Gastrocnemius medialis (tissue), 4 donors: ENCODE results near the gene SLC25A41. TPM values are rescaled to one million over a fixed set of nuclear protein-coding genes. Genes with fewer than 3 reads are reported as not detected.

ENCODE experiments used
- ATAC-seq, 2 donors: fragments of 150-250 bp; one replicate each; pipeline ENCODE4 v1.9.1; 2016
- DNase-seq, 2 donors: peaks; one replicate each; pipeline ENCODE4 v3.0.0-alpha.2; 2019
- H3K27ac ChIP-seq, 4 donors: fragments of 200-600 bp; sonication (generic); 1 replicate in 1 of 4; 2 replicates in 3 of 4; pipeline ENCODE4 v1.5.1; 2016 to 2018; ENCODE audit warnings: mild to moderate bottlenecking in 2 of 4, moderate library complexity in 1 of 4
- H3K27me3 ChIP-seq, 3 donors: fragments of 200-600 bp; sonication (generic) in 2 of 3; 1 replicate in 1 of 3; 2 replicates in 2 of 3; pipeline versions ENCODE4 v1.5.1 to v1.6.0; 2016 to 2019; ENCODE audit warnings: mild to moderate bottlenecking in 1 of 3, moderate library complexity in 1 of 3
- H3K36me3 ChIP-seq, 2 donors: fragments of 200-600 bp; sonication (generic) in 1 of 2; one replicate each; pipeline ENCODE4 v1.5.1; 2017 to 2018
- H3K4me1 ChIP-seq, 2 donors: fragments of 200-600 bp; sonication (generic) in 1 of 2; one replicate each; pipeline ENCODE4 v1.5.1; 2016 to 2017; ENCODE audit warnings: mild to moderate bottlenecking in 2 of 2
- H3K4me3 ChIP-seq, 4 donors: fragments of 200-600 bp; sonication (generic) in 3 of 4; 1 replicate in 1 of 4; 2 replicates in 3 of 4; pipeline ENCODE4 v1.5.1; 2016 to 2019; ENCODE audit warnings: mild to moderate bottlenecking in 2 of 4
- H3K9me3 ChIP-seq, 3 donors: fragments of 200-600 bp; sonication (generic) in 2 of 3; 1 replicate in 1 of 3; 2 replicates in 2 of 3; pipeline ENCODE4 v1.5.1; 2016 to 2019
- POLR2A ChIP-seq, 2 donors: fragments of 450-650 bp; IDR thresholded peaks; one replicate each; pipeline ENCODE4 v1.6.1; 2017; ENCODE audit warnings: antibody characterized with exemption in 2 of 2, mild to moderate bottlenecking in 2 of 2, moderate library complexity in 2 of 2
- in situ Hi-C, 4 donors: fragments of 200-750 bp; cut with MboI; loops; one replicate each; pipeline versions ENCODE4 v1.15.0 to v1.8.0; 2017; ENCODE audit warnings: low sequenced_read_pairs in 4 of 4
- intact Hi-C: fragments of 100-400 bp; cut with DNase I; formaldehyde crosslinking; loops from one replicate; pipeline ENCODE4 v1.15.1; 2023; ENCODE audit warnings: low total_unique reads
- total RNA-seq, 4 donors: library from RNA; depleted of rRNA; stranded (reverse); fragments of >200 nt; gene quantifications; one replicate each; pipeline versions ENCODE4 v1.1.0 to v1.2.3, GENCODE V29; 2016
- TF ChIP-seq, protein P1 (sequence below), 5 experiments: fragments of 450-650 bp in 3 of 5; fragments of 200-600 bp in 2 of 5; sonication (generic) in 2 of 5; IDR thresholded peaks in 4 of 5; conservative IDR thresholded peaks in 1 of 5; 1 replicate in 4 of 5; 2 replicates in 1 of 5; pipeline ENCODE4 v1.5.1; 2016 to 2019; ENCODE audit warnings: antibody characterized with exemption in 5 of 5, mild to moderate bottlenecking in 3 of 5, moderate library complexity in 3 of 5

Gene SLC25A41
- total RNA-seq, 4 donors from 2014 or later: 0.42 TPM; not detected in 3

DNA sequence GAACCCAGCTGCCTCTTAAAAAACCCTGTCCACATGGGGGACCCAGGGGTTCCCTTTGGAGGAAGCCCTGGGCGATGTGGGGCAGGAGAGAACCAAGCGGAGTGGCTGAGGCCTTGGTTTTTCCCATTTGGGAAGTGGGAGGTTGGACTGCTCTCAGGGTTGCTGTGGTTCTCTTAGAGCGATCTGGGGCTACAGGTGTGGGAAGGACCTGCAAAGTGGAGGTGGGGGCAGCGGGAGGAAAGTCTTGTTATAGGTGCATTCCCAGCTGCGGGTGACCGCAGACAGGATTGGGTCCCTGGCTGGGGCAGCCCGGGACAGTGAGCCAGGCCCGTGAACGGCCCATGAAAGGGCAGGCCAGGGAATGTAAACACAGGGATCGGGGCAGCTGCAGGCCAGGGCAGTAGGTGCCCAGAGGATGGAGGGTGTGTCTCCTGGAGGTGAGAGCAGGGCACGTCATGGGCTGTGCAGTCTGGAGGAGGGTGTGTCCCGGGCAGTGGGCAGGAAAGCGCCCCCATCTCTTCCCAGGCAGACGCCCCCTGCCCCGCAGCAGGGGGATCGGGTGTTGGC lies 25.2 kb upstream of the SLC25A41 start:
- peak overlapping the region; percentile 78 to 81 (median 80) for H3K27ac ChIP-seq
- intact Hi-C loops: loop anchor here (5.0 to 10.0 kb wide), 2 partner anchors 74 to 276 kb away; partner anchors contain the start of genes GPR108, TNFSF9 and TRIP10
- H3K36me3 ChIP-seq: peaks cover 5 to 26% of the 10 kb centered on the region in 2 donors
- H3K4me3 ChIP-seq: peak overlapping the region; percentile 64 to 82 (median 71)
- peaks cover 3 to 8% (median 7%) of the 10 kb centered on the region in 3 donors for H3K27me3 ChIP-seq
- in situ Hi-C loops: no loop called here
- H3K4me1 ChIP-seq: peaks cover 5 to 14% of the 10 kb centered on the region in 2 donors
- no peak for ATAC-seq
- DNase-seq: no peak
- no peak for TF ChIP-seq POLR2A (IDR thresholded peaks at IDR 0.05)
- TF ChIP-seq, protein P1, sequence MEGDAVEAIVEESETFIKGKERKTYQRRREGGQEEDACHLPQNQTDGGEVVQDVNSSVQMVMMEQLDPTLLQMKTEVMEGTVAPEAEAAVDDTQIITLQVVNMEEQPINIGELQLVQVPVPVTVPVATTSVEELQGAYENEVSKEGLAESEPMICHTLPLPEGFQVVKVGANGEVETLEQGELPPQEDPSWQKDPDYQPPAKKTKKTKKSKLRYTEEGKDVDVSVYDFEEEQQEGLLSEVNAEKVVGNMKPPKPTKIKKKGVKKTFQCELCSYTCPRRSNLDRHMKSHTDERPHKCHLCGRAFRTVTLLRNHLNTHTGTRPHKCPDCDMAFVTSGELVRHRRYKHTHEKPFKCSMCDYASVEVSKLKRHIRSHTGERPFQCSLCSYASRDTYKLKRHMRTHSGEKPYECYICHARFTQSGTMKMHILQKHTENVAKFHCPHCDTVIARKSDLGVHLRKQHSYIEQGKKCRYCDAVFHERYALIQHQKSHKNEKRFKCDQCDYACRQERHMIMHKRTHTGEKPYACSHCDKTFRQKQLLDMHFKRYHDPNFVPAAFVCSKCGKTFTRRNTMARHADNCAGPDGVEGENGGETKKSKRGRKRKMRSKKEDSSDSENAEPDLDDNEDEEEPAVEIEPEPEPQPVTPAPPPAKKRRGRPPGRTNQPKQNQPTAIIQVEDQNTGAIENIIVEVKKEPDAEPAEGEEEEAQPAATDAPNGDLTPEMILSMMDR (IDR thresholded peaks at IDR 0.05 in 4 of 5, conservative IDR thresholded peaks at IDR 0.05 in 1 of 5): no peak
- H3K9me3 ChIP-seq: no peaks in the 10 kb centered on the region

DNA sequence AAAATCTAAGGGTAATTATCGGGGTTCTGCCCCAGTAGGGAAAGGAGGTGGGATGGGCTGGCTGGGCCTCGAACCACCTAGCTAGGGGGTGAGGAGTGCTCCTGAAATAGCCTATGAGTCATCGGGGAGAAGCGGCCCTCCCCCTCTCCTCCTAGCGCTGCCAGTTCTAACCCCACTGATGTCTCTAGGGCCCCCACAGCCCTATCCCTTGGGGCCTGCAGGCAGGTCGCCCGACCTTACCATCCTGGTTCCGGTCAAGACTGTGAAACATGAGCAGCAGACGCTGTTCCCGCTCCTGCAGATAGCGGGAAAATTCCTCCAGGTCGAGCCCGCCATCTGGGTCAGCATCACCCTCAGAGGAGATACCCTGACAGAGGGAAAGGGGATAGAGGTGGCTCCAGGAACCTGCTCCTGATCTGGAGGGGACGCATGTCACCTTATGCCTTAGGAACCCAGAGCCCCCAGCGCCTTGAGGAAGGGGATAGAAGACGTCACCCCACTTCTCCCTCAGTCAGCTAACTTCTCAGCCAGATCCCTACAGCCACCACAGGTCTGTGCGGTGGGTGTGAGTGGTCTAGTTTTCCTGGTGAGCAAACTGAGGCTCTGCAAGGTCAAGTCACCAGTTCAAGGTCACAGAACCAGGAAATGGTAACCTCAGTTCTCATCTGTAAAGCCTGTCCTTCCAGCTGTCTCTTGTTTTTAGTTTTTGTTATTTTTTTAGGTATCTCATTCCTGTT lies 24.6 kb upstream of the SLC25A41 start:
- in situ Hi-C loops (no loop called here), intact Hi-C loops (loop anchor here (5.0 to 10.0 kb wide), 2 partner anchors 74 to 277 kb away; partner anchors contain the start of genes GPR108, TNFSF9 and TRIP10)
- ATAC-seq (no peak), DNase-seq (no peak)
- H3K27ac ChIP-seq: peak overlapping the region in 3 of 4 donors; percentile 23 to 80 (median 78)
- H3K27me3 ChIP-seq: peaks cover 0 to 2% (median under 1%) of the 10 kb centered on the region in 3 donors
- peaks cover 5 to 14% of the 10 kb centered on the region in 2 donors for H3K4me1 ChIP-seq
- no peak for TF ChIP-seq POLR2A (IDR thresholded peaks at IDR 0.05)
- TF ChIP-seq, protein P1 (IDR thresholded peaks at IDR 0.05 in 4 of 5, conservative IDR thresholded peaks at IDR 0.05 in 1 of 5): no peak
- H3K4me3 ChIP-seq: peak overlapping the region in 2 of 4 donors; percentile 64 to 66
- no peaks in the 10 kb centered on the region for H3K9me3 ChIP-seq
- peaks cover 5 to 32% of the 10 kb centered on the region in 2 donors for H3K36me3 ChIP-seq

DNA sequence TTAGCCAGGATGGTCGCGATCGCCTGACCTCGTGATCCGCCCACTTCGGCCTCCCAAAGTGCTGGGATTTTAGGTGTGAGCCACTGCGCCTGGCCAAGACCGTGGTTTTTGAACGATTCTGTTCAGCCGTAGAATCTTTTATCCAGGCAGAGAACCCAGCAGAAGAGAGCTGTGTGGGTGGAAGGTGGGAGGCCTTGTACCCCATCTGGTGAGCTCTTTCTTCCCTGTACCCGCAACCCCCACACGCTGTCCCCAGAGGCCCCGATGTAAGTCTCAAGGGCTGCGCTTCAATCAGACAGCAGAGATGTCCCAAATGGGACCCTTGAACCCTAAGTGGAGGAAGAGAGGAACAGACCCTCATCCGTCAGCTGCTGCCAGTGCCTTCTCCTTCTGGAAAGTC lies 22.4 kb upstream of the SLC25A41 start:
- Histone ChIP-seq H3K4me1 (peaks cover 5 to 13% of the 10 kb centered on the region in 2 donors), H3K36me3 (peaks cover 5 to 48% of the 10 kb centered on the region in 2 donors), H3K27me3 (no peaks in the 10 kb centered on the region), H3K27ac (no peak overlapping the region), H3K4me3 (no peak overlapping the region), H3K9me3 (no peaks in the 10 kb centered on the region)
- in situ Hi-C loops: no loop called here
- no peak for ATAC-seq
- intact Hi-C loops: loop anchor here (5.0 to 10.0 kb wide), 2 partner anchors 76 to 279 kb away; partner anchors contain the start of genes GPR108, TNFSF9 and TRIP10
- TF ChIP-seq, protein P1 (IDR thresholded peaks at IDR 0.05 in 4 of 5, conservative IDR thresholded peaks at IDR 0.05 in 1 of 5): no peak
- no peak for TF ChIP-seq POLR2A (IDR thresholded peaks at IDR 0.05)
- no peak for DNase-seq

DNA sequence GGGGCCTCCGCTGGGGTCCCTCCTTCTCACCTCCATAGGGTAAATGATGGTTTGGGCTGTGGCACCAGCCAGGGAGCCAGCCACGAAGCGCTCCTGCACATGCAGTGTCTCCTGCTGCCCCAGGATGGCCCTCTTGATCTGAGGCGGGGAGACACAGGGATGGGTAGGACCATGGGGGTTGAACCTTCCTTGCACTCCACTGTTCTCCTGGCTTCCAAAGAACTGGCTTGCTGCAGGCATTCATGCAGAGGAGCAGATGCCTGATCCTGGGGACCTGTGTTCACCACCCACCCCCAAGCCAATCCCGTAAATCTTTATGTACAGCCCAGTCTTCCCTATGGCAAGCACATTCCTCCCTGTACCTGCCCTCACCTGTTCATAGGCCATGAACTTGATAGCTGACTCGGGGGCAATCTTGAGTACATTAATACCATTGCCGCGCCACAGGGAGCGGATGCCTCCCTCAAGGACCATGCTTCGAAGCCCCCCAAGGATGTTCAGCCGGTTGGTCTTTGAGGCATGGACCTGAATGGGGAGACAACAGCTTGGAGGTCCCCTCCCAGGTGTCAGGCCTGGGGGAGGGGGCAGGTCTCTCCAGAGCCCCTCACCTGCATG lies 20.5 kb upstream of the SLC25A41 start:
- in situ Hi-C loops: no loop called here
- Histone ChIP-seq H3K4me1 (peaks cover 5 to 9% of the 10 kb centered on the region in 2 donors), H3K9me3 (no peaks in the 10 kb centered on the region), H3K4me3 (no peak overlapping the region), H3K36me3 (peaks cover 5 to 48% of the 10 kb centered on the region in 2 donors), H3K27me3 (no peaks in the 10 kb centered on the region), H3K27ac (no peak overlapping the region)
- TF ChIP-seq, protein P1 (IDR thresholded peaks at IDR 0.05 in 4 of 5, conservative IDR thresholded peaks at IDR 0.05 in 1 of 5): no peak
- no peak for TF ChIP-seq POLR2A (IDR thresholded peaks at IDR 0.05)
- ATAC-seq: no peak
- no peak for DNase-seq
- intact Hi-C loops: loop anchor here (10.0 kb wide), 1 partner anchor 281 kb away; the partner anchor contains the start of genes GPR108 and TRIP10
